Measurements from ENCODE around the gene CREB1.
A peak's percentile ranks its signal among the peaks of the same experiment; 100 is the strongest.

CREB1 gene

DNA sequence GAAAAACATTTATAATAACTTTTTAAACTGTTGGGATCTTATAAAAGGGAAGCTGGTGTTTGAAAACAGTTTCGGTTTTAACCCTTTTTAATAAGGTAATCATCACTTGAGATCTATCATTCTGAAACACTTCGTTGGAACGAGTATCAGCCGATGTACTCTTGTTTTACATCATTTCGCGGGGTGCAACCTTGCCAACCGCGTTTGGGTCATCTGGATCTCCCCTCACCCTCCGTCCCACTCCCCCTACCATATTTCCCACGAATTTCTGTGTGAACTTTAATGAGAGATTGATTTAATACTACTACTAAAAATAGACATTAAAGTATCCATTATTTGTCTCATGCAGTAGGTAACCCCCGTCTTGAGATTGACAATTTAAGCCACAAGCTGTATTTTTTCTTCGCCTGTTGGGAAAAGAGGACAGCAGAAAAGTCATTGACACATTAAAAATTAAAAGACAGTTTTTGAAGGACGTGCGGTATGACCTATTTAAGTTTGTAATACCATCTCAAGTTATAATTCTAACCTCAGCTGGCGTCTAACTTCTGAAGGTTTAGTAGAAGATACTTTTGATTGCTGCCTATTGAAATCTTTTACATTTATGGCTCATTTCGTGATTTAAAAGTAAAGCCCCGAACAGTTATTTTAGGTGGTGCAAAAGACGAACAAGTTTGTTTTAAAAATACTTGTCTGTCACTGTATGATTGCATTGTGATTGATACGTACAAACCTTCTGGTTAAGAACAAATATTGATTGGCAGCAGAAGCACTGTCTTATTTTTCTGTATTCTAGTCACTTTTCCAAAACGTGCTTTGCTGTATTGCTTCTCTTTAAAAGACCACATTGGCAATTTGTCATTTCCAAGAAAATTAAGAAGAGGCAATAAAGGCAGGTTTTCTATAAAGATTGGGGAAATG is 1.5 kb downstream of the CREB1 start:
- TF ChIP-seq, protein P1, sequence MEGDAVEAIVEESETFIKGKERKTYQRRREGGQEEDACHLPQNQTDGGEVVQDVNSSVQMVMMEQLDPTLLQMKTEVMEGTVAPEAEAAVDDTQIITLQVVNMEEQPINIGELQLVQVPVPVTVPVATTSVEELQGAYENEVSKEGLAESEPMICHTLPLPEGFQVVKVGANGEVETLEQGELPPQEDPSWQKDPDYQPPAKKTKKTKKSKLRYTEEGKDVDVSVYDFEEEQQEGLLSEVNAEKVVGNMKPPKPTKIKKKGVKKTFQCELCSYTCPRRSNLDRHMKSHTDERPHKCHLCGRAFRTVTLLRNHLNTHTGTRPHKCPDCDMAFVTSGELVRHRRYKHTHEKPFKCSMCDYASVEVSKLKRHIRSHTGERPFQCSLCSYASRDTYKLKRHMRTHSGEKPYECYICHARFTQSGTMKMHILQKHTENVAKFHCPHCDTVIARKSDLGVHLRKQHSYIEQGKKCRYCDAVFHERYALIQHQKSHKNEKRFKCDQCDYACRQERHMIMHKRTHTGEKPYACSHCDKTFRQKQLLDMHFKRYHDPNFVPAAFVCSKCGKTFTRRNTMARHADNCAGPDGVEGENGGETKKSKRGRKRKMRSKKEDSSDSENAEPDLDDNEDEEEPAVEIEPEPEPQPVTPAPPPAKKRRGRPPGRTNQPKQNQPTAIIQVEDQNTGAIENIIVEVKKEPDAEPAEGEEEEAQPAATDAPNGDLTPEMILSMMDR (IDR thresholded peaks at IDR 0.05): no peak
- H3K4me1 ChIP-seq (ENCODE audit: control insufficient read depth in 1 of 2, insufficient read depth in 1 of 2, low read depth in 1 of 2, low read length in 1 of 2): peaks cover 49 to 52% of the 10 kb centered on the region in 2 experiments
- no peaks in the 10 kb centered on the region for H3K9me3 ChIP-seq
- peaks cover 9% of the 10 kb centered on the region for H3K36me3 ChIP-seq
- H3K27ac ChIP-seq: peak overlapping the region; percentile 99
- peak overlapping the region; percentile 85 to 94 for H3K4me3 ChIP-seq (ENCODE audit: low read depth in 1 of 2, low read length in 1 of 2)
- H3K27me3 ChIP-seq: no peaks in the 10 kb centered on the region

DNA sequence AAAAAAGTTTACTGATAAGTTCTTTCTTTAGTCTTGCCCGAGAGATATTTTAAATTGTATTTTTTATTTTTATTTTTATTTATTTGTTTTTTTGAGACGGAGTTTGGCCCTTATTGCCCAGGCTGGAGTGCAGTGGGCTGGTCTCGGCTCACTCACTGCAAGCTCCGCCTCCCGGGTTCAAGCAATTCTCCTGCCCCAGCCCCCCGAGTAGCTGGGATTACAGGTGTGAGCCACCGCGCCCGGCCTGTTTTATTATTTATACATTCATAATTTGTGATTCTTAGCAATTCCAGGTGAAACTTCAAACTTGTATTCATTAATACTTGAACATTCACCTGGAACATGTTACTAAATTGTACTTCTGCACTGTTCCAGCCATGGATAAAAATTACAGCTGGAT is 2.9 kb downstream of the CREB1 start:
- H3K36me3 ChIP-seq: peaks cover 13% of the 10 kb centered on the region
- H3K9me3 ChIP-seq: no peaks in the 10 kb centered on the region
- H3K27ac ChIP-seq: peak overlapping the region; percentile 99
- peaks cover 46 to 51% of the 10 kb centered on the region in 2 experiments for H3K4me1 ChIP-seq (ENCODE audit: control insufficient read depth in 1 of 2, insufficient read depth in 1 of 2, low read depth in 1 of 2, low read length in 1 of 2)
- no peaks in the 10 kb centered on the region for H3K27me3 ChIP-seq
- TF ChIP-seq, protein P1 (IDR thresholded peaks at IDR 0.05): no peak
- H3K4me3 ChIP-seq (ENCODE audit: low read depth in 1 of 2, low read length in 1 of 2): peak overlapping the region in 1 of 2 experiments; percentile 85

DNA sequence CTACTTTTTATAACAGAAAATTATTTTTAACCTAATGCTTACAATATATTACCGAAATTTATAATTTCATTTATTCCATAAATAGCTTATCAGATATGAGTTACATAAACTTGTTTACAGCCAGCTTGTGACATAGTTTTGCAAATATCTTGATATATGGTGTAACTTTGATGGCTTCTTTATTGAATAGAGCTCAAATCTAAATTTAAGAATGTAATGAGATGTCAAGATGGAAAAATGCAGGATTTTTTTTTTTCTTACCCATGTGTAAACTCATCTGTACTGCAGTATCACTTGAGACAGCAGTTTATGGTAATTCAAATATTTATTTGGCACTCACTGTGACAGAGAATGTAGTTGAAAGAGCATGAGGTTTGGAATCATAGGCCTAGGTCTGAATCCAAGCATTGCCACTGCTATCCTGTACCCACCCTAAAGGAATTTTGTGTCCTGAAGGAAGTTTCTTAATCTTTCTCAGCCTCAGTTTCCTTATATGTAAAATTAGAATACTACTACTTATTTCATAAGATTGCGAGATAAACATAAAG is 3.8 kb downstream of the CREB1 start:
- Histone ChIP-seq H3K27ac (peak overlapping the region; percentile 99), H3K4me1 (ENCODE audit: control insufficient read depth in 1 of 2, insufficient read depth in 1 of 2, low read depth in 1 of 2, low read length in 1 of 2) (peaks cover 38 to 43% of the 10 kb centered on the region in 2 experiments), H3K4me3 (ENCODE audit: low read depth in 1 of 2, low read length in 1 of 2) (no peak overlapping the region)

DNA sequence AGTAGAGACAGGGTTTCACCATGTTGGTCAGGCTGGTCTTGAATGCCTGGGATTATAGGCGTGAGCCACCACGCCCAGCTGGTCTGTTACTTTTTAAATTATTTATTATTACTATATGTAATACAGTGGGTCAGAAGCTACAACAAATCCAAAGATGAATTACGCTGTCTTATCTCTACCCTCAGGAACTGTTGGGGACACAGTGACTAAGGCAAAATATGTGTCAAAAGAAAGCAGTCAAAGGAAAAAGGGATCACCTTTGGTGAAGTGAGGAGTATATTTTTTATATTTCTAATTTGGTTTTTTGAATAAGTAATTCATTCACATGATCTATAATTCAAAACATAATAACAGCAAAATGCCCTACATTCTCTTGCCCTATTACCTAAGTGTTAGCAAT is 4.7 kb downstream of the CREB1 start:
- Histone ChIP-seq H3K36me3 (peaks cover 13% of the 10 kb centered on the region), H3K4me3 (ENCODE audit: low read depth in 1 of 2, low read length in 1 of 2) (no peak overlapping the region), H3K27ac (peak overlapping the region; percentile 99)

More for the DNA sequence above, 3.8 kb downstream of the CREB1 start:
- no peaks in the 10 kb centered on the region for H3K9me3 ChIP-seq
- TF ChIP-seq, protein P1 (IDR thresholded peaks at IDR 0.05): no peak
- H3K27me3 ChIP-seq: no peaks in the 10 kb centered on the region
- H3K36me3 ChIP-seq: peaks cover 13% of the 10 kb centered on the region

DNA sequence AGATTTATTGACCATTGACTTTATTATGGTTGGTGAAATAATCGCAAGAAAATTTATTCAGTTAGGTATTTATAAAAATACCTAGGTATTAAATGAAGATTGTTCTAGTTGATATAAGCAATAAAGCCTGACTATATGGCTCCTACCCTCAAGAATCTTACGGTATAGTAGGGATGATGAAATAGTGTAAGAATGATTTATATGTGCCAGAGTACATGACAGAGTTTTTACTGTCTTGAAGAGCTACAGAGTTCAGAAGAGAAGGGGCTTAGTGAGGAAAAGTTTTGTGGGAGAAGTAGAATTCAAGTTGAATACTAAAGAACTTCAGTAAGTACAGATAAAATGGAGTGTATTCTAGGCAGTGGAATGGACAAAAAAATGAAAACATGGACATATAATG is 9.7 kb downstream of the CREB1 start:
- peaks cover 8% of the 10 kb centered on the region for H3K36me3 ChIP-seq
- no peaks in the 10 kb centered on the region for H3K27me3 ChIP-seq
- no peak overlapping the region for H3K4me3 ChIP-seq (ENCODE audit: low read depth in 1 of 2, low read length in 1 of 2)
- H3K27ac ChIP-seq: peak overlapping the region; percentile 0
- H3K4me1 ChIP-seq (ENCODE audit: control insufficient read depth in 1 of 2, insufficient read depth in 1 of 2, low read depth in 1 of 2, low read length in 1 of 2): peaks cover 3 to 4% of the 10 kb centered on the region in 2 experiments
- H3K9me3 ChIP-seq: no peaks in the 10 kb centered on the region
- TF ChIP-seq, protein P1 (IDR thresholded peaks at IDR 0.05): no peak

More for the DNA sequence above, 4.7 kb downstream of the CREB1 start:
- no peaks in the 10 kb centered on the region for H3K27me3 ChIP-seq
- TF ChIP-seq, protein P1 (IDR thresholded peaks at IDR 0.05): no peak
- peaks cover 36 to 38% of the 10 kb centered on the region in 2 experiments for H3K4me1 ChIP-seq (ENCODE audit: control insufficient read depth in 1 of 2, insufficient read depth in 1 of 2, low read depth in 1 of 2, low read length in 1 of 2)
- no peaks in the 10 kb centered on the region for H3K9me3 ChIP-seq

Data from neutrophil (primary cell).